ENCODE results near the gene MAP7.
"Not testable (repeated sequence)": the region's sequence is repeated elsewhere in the genome, so short reads cannot be mapped to it uniquely, and the experiment has no call there.

Gene MAP7

DNA sequence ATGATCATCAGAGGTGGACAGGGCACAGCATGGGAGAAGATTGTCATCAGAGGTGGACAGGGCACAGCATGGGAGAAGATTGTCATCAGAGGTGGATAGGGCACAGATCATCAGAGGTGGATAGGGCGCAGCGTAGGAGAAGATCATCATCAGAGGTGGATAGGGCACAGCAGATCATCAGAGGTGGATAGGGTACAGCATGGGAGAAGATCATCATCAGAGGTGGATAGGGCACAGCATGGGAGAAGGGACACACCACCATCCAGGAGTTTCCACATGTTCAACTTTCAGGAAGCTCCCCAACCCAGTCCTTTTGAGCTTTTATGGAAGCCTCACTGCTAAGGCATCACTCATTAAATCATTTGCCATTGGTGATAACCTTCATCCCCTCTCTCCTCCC is 104.1 kb downstream of the MAP7 start:
- Histone ChIP-seq H3K27me3 (ENCODE audit: control insufficient read depth, insufficient read depth, low read length) (no peaks in the 10 kb centered on the region), H3K27ac (ENCODE audit: low read depth, low read length) (no peak overlapping the region), H3K9ac (ENCODE audit: low read depth, low read length) (no peak overlapping the region)

DNA sequence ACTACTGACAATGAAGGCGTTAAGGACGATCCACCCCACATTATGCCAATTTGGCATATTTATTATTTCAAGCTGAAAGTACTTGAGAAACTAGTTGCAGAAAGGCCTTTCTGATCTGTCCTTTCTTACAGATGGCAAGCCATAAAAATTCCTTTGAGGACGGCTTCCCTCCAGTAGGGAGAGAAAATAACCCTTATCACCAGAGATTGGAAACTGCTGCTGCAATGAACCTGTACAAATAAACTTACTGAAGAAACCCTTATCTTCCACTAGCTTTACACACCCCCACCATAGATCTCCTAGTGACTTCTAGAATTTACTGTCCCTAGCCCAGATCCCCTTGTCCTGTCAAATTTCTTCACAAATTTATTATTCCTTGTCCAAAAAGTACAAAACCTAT is 105.2 kb downstream of the MAP7 start:
- H3K27ac ChIP-seq (ENCODE audit: low read depth, low read length): no peak overlapping the region
- no peaks in the 10 kb centered on the region for H3K9me3 ChIP-seq (ENCODE audit: control insufficient read depth, insufficient read depth, low read length)
- H3K4me3 ChIP-seq (ENCODE audit: low read depth, low read length): no peak overlapping the region
- no peaks in the 10 kb centered on the region for H3K36me3 ChIP-seq (ENCODE audit: control insufficient read depth, insufficient read depth, low read length)
- no peaks in the 10 kb centered on the region for H3K27me3 ChIP-seq (ENCODE audit: control insufficient read depth, insufficient read depth, low read length)
- H3K9ac ChIP-seq (ENCODE audit: low read depth, low read length): no peak overlapping the region
- H3K4me1 ChIP-seq (ENCODE audit: control insufficient read depth, insufficient read depth, low read length): peaks cover 37% of the 10 kb centered on the region

More for the DNA sequence above, 104.1 kb downstream of the MAP7 start:
- Histone ChIP-seq H3K4me1 (ENCODE audit: control insufficient read depth, insufficient read depth, low read length) (peaks cover 29% of the 10 kb centered on the region), H3K4me3 (ENCODE audit: low read depth, low read length) (no peak overlapping the region), H3K36me3 (ENCODE audit: control insufficient read depth, insufficient read depth, low read length) (no peaks in the 10 kb centered on the region), H3K9me3 (ENCODE audit: control insufficient read depth, insufficient read depth, low read length) (no peaks in the 10 kb centered on the region)

- no peak overlapping the region for H3K4me3 ChIP-seq (ENCODE audit: low read depth, low read length)
- peaks cover 66% of the 10 kb centered on the region for H3K4me1 ChIP-seq (ENCODE audit: control insufficient read depth, insufficient read depth, low read length)
- no peaks in the 10 kb centered on the region for H3K27me3 ChIP-seq (ENCODE audit: control insufficient read depth, insufficient read depth, low read length)
- no peaks in the 10 kb centered on the region for H3K36me3 ChIP-seq (ENCODE audit: control insufficient read depth, insufficient read depth, low read length)
- no peaks in the 10 kb centered on the region for H3K9me3 ChIP-seq (ENCODE audit: control insufficient read depth, insufficient read depth, low read length)
- no peak overlapping the region for H3K9ac ChIP-seq (ENCODE audit: low read depth, low read length)
- peak overlapping the region; percentile 31 for H3K27ac ChIP-seq (ENCODE audit: low read depth, low read length)
Observed at GRCh38 chr6:136440203-136440602, 110.0 kb downstream of the MAP7 start.

DNA sequence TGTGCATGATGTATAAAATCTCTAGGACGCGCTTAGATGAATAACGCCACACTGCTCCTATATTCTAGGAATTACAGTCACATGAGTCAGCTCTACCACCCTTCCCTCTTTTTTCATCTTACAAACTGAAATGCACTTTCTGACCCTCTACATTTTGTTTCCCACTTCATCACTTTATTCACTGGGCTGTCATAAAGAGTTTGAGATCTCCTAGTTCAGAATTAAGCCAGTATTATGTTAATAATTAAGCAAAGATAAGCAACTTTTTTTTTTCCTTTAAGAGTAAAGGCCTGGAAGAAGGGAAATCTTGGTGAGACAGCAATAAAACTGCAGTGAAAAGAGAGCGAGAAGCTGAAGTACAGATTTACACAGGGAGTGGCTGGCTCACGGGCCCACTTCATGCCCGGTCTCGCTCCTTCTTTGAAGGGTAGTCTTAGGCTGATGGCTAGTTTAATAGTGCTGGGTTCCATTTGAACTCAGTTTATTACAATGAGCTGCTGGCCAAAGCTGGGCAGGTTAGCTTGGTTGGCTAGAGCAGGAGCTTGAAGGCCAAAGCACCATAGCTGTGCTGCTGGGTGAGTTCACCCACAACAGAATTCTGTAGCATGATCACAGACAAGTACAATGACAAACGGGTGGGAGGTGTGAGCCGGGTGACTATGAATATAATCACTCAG is 110.6 kb downstream of the MAP7 start:
- Histone ChIP-seq H3K9ac (ENCODE audit: low read depth, low read length) (no peak overlapping the region), H3K4me3 (ENCODE audit: low read depth, low read length) (no peak overlapping the region), H3K9me3 (ENCODE audit: control insufficient read depth, insufficient read depth, low read length) (no peaks in the 10 kb centered on the region), H3K4me1 (ENCODE audit: control insufficient read depth, insufficient read depth, low read length) (peaks cover 71% of the 10 kb centered on the region), H3K27ac (ENCODE audit: low read depth, low read length) (peak overlapping the region; percentile 31), H3K36me3 (ENCODE audit: control insufficient read depth, insufficient read depth, low read length) (no peaks in the 10 kb centered on the region), H3K27me3 (ENCODE audit: control insufficient read depth, insufficient read depth, low read length) (no peaks in the 10 kb centered on the region)

DNA sequence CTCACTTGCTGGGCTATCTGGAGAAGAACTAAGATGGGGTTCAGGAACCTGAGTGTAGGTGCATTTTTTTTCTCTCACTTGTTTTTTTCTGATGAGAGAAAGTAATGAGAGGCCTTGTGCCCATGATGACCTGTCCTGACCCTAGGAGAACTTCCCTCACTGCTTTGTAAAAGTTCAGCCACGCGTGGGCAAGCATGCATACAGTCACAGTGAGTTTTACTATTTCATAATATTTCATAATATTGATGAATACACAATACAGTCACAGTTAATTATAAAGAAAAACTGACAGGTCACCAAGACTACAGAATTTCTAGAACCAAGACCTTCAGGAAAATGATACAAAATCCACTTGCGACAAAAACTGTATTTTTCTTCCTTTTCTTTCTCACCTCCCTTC is 111.8 kb downstream of the MAP7 start:
- no peak overlapping the region for H3K4me3 ChIP-seq (ENCODE audit: low read depth, low read length)
- H3K27me3 ChIP-seq (ENCODE audit: control insufficient read depth, insufficient read depth, low read length): no peaks in the 10 kb centered on the region
- H3K4me1 ChIP-seq (ENCODE audit: control insufficient read depth, insufficient read depth, low read length): peaks cover 71% of the 10 kb centered on the region
- no peaks in the 10 kb centered on the region for H3K36me3 ChIP-seq (ENCODE audit: control insufficient read depth, insufficient read depth, low read length)
- no peak overlapping the region for H3K27ac ChIP-seq (ENCODE audit: low read depth, low read length)
- no peaks in the 10 kb centered on the region for H3K9me3 ChIP-seq (ENCODE audit: control insufficient read depth, insufficient read depth, low read length)
- no peak overlapping the region for H3K9ac ChIP-seq (ENCODE audit: low read depth, low read length)

DNA sequence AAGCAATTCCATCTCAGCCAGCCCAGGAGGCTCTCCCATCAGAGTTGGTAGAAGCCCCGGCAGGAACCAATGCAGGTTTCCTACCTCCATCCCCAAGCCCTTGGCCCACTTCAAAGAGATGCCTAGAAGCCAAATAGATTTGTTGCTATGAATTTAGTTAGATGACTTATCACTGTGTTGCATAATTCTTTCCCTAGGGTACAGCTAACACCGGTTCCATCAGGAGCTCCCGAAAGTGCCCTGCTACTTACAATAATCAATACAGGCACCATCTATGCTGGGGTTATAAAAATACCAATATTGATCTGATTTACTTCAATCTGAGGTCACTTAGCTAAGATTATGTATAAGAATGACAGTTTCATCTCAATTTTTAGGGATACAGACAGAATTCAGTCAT is 113.0 kb downstream of the MAP7 start:
- Histone ChIP-seq H3K4me3 (ENCODE audit: low read depth, low read length) (no peak overlapping the region), H3K27me3 (ENCODE audit: control insufficient read depth, insufficient read depth, low read length) (no peaks in the 10 kb centered on the region), H3K27ac (ENCODE audit: low read depth, low read length) (no peak overlapping the region), H3K4me1 (ENCODE audit: control insufficient read depth, insufficient read depth, low read length) (peaks cover 78% of the 10 kb centered on the region), H3K9ac (ENCODE audit: low read depth, low read length) (no peak overlapping the region), H3K9me3 (ENCODE audit: control insufficient read depth, insufficient read depth, low read length) (no peaks in the 10 kb centered on the region), H3K36me3 (ENCODE audit: control insufficient read depth, insufficient read depth, low read length) (no peaks in the 10 kb centered on the region)

- H3K9me3 ChIP-seq (ENCODE audit: control insufficient read depth, insufficient read depth, low read length): no peaks in the 10 kb centered on the region
- H3K27me3 ChIP-seq (ENCODE audit: control insufficient read depth, insufficient read depth, low read length): no peaks in the 10 kb centered on the region
- H3K9ac ChIP-seq (ENCODE audit: low read depth, low read length): no peak overlapping the region
- H3K36me3 ChIP-seq (ENCODE audit: control insufficient read depth, insufficient read depth, low read length): peaks cover 4% of the 10 kb centered on the region; the same call in 1 of the 2 replicates
- peaks cover 68% of the 10 kb centered on the region for H3K4me1 ChIP-seq (ENCODE audit: control insufficient read depth, insufficient read depth, low read length)
- peak overlapping the region; percentile 20 for H3K4me3 ChIP-seq (ENCODE audit: low read depth, low read length)
- peak overlapping the region; percentile 96 for H3K27ac ChIP-seq (ENCODE audit: low read depth, low read length)
Observed at GRCh38 chr6:136435101-136435500, 115.1 kb downstream of the MAP7 start.

DNA sequence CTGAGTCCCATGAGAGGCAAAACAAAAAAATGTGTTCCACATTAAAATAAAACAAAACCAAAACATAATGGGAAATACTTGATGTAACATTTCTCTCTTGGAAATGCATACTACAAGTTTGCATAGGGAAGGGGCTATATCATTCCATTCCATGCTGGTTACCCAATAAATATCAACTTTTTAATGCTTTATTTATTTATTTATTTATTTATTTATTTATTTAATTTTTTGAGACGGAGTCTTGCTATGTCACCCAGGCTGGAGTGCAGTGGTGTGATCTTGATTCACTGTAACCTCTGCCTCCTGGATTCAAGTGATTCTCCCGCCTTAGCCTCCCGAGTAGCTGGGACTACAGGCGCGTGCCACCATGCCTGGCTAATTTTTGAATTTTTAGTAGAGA is 118.9 kb downstream of the MAP7 start:
- H3K9me3 ChIP-seq (ENCODE audit: control insufficient read depth, insufficient read depth, low read length); H3K4me3 ChIP-seq (ENCODE audit: low read depth, low read length); H3K27ac ChIP-seq (ENCODE audit: low read depth, low read length); H3K27me3 ChIP-seq (ENCODE audit: control insufficient read depth, insufficient read depth, low read length); H3K9ac ChIP-seq (ENCODE audit: low read depth, low read length); H3K36me3 ChIP-seq (ENCODE audit: control insufficient read depth, insufficient read depth, low read length): not testable (repeated sequence)
- peaks cover 56% of the 10 kb centered on the region for H3K4me1 ChIP-seq (ENCODE audit: control insufficient read depth, insufficient read depth, low read length)

DNA sequence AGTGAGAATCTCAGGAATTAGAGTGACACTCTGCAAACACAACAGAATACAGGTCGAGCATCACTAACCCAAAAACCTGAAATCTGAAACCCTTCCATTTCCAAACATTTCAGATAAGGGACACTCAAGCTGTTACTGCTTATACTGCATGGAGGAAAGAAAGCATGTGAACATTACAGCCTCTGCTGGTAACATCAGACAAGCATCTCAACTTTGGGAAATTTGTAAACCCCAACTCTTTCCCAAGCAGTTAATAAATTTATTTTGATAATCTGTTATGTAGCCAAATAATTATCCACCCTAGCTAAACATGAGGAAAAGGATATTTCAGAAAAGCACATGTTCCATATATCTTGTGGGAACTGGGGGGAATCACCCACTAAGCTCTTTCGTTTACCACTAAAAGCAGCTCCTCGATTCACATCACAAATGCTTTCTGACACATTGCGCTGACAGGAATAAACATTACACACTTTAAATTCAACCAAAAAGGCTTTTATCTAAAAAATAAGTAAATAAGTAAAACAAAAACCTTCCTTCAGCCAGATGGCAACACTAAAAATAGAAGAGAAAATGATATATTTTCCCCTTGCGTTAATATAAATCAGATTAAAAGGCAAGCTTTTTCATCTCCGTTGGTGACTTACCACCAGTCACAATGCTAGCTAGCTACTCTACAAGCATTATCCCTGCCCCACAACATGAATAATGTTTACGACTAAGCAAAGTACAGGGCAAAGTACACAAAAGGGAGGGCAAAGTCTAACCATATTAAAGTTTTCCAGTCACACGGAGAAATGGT is 120.8 kb downstream of the MAP7 start:
- Histone ChIP-seq H3K4me3 (ENCODE audit: low read depth, low read length) (no peak overlapping the region), H3K36me3 (ENCODE audit: control insufficient read depth, insufficient read depth, low read length) (peaks cover 4% of the 10 kb centered on the region; the same call in 1 of the 2 replicates), H3K9ac (ENCODE audit: low read depth, low read length) (no peak overlapping the region), H3K4me1 (ENCODE audit: control insufficient read depth, insufficient read depth, low read length) (peaks cover 38% of the 10 kb centered on the region), H3K27me3 (ENCODE audit: control insufficient read depth, insufficient read depth, low read length) (no peaks in the 10 kb centered on the region), H3K9me3 (ENCODE audit: control insufficient read depth, insufficient read depth, low read length) (no peaks in the 10 kb centered on the region), H3K27ac (ENCODE audit: low read depth, low read length) (no peak overlapping the region)

DNA sequence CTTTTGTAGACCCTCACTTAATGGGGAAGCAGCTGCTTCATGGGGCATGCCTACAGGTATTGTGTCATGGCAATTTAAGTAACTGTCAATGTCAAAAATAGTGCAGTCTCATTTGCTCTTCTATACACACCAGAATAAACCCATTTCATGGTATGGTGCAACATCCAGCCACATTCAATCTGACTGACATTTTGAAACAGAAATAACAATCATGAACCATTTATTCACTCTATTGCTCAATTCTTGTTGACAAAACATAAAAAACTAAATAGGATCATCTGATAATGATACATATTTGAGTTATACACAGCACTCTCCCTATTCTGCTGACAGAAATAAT is 122.9 kb downstream of the MAP7 start:
- Histone ChIP-seq H3K4me3 (ENCODE audit: low read depth, low read length) (no peak overlapping the region), H3K27me3 (ENCODE audit: control insufficient read depth, insufficient read depth, low read length) (no peaks in the 10 kb centered on the region), H3K36me3 (ENCODE audit: control insufficient read depth, insufficient read depth, low read length) (peaks cover 4% of the 10 kb centered on the region; the same call in 1 of the 2 replicates), H3K9ac (ENCODE audit: low read depth, low read length) (no peak overlapping the region), H3K27ac (ENCODE audit: low read depth, low read length) (no peak overlapping the region), H3K9me3 (ENCODE audit: control insufficient read depth, insufficient read depth, low read length) (no peaks in the 10 kb centered on the region), H3K4me1 (ENCODE audit: control insufficient read depth, insufficient read depth, low read length) (peaks cover 24% of the 10 kb centered on the region)

- Histone ChIP-seq H3K27ac (ENCODE audit: low read depth, low read length) (no peak overlapping the region), H3K4me3 (ENCODE audit: low read depth, low read length) (no peak overlapping the region), H3K36me3 (ENCODE audit: control insufficient read depth, insufficient read depth, low read length) (peaks cover 3% of the 10 kb centered on the region; the same call in 1 of the 2 replicates), H3K4me1 (ENCODE audit: control insufficient read depth, insufficient read depth, low read length) (peaks cover 21% of the 10 kb centered on the region), H3K27me3 (ENCODE audit: control insufficient read depth, insufficient read depth, low read length) (no peaks in the 10 kb centered on the region), H3K9ac (ENCODE audit: low read depth, low read length) (no peak overlapping the region), H3K9me3 (ENCODE audit: control insufficient read depth, insufficient read depth, low read length) (no peaks in the 10 kb centered on the region)
Observed at GRCh38 chr6:136426627-136427377, 123.4 kb downstream of the MAP7 start.
